K562 (cell line): ENCODE measurements around the gene PPRC1. TPM values are rescaled to one million over a fixed set of nuclear protein-coding genes. Genes with fewer than 3 reads are reported as not detected.
"Not testable (repeated sequence)": the region's sequence is repeated elsewhere in the genome, so short reads cannot be mapped to it uniquely, and the experiment has no call there.

Source experiments
- ATAC-seq: fragments of 200-7000 bp; cut with Tn5 transposase; 3 replicates; pipeline ENCODE4 v1.9.1; 2020; ENCODE audit warnings: moderate library complexity
- BruUV-seq: library from RNA; stranded (reverse); fragments of 400-500 nt; replicated peaks from 2 replicates; lab custom pipeline; 2021; lab: Mats Ljungman, UMichigan
- CTCF ChIA-PET: fragments of 300-600 bp; formaldehyde crosslinking; extraction: SDS; loops from one replicate; lab custom pipeline; 2021; ENCODE audit warnings: low intra/inter-chr PET ratio; lab: Yijun Ruan, JAX
- POLR2A ChIA-PET: fragments of 300-600, 350-650 bp; sonication (Branson Sonifier 250); formaldehyde crosslinking; extraction: SDS; loops from one replicate; lab custom pipeline; 2021; ENCODE audit warnings: antibody characterized with exemption, inconsistent platforms; lab: Yijun Ruan, JAX
- DNase-seq, 4 experiments: peaks; one replicate each; pipeline versions ENCODE4 v3.0.0 to v3.0.0-alpha.2; 2011 to 2018; ENCODE audit warnings: low spot score in 3 of 4, mixed read lengths in 3 of 4; ENCODE audit errors: extremely low read depth in 1 of 4
- FAIRE-seq: peaks from 2 replicates; lab custom pipeline; 2011; peaks lifted over from hg19 to GRCh38; lab: Jason Lieb, UNC
- H2AFZ ChIP-seq: 2 replicates; pipeline ENCODE4 v1.6.0; 2011; ENCODE audit warnings: low read depth, low read length, control low read depth, inconsistent platforms
- H3K27ac ChIP-seq: fragments of 200-600 bp; 3 replicates; pipeline ENCODE4 v1.8.0; 2011; ENCODE audit warnings: low read depth, mild to moderate bottlenecking, control low read depth, inconsistent platforms, low read length, moderate library complexity, mixed read lengths; ENCODE audit errors: extremely low read depth
- H3K27me3 ChIP-seq, 2 experiments: fragments of 300-600 bp in 1 of 2; 2 replicates in 1 of 2; 3 replicates in 1 of 2; pipeline versions ENCODE4 v1.6.0 to v1.8.0; 2011; ENCODE audit warnings: inconsistent platforms in 2 of 2, low read length in 2 of 2, mild to moderate bottlenecking in 1 of 2, mixed read lengths in 1 of 2, moderate library complexity in 1 of 2; ENCODE audit not compliant: control insufficient read depth in 2 of 2, insufficient read depth in 2 of 2
- H3K36me3 ChIP-seq: fragments of 300-600 bp; 3 replicates; pipeline ENCODE4 v1.8.0; 2011; ENCODE audit warnings: mild to moderate bottlenecking, low read length, inconsistent platforms; ENCODE audit not compliant: control insufficient read depth, insufficient read depth
- H3K4me1 ChIP-seq, 2 experiments: fragments of 200-600 bp in 1 of 2; replicated peaks in 1 of 2; 2 replicates in 1 of 2; 3 replicates in 1 of 2; pipeline versions ENCODE4 v1.5.1 to v1.8.0; 2011; ENCODE audit warnings: inconsistent platforms in 2 of 2, low read length in 2 of 2, mild to moderate bottlenecking in 1 of 2, mixed read lengths in 1 of 2, moderate library complexity in 1 of 2; ENCODE audit not compliant: control insufficient read depth in 2 of 2, insufficient read depth in 2 of 2
- H3K4me2 ChIP-seq: 2 replicates; pipeline ENCODE4 v1.6.1; 2011; ENCODE audit warnings: low read length, control low read depth, inconsistent platforms, mixed read lengths; ENCODE audit not compliant: insufficient read depth
- H3K4me3 ChIP-seq: fragments of 200-600 bp; sonication (generic), shearing (Covaris generic); 2 replicates; pipeline ENCODE4 v1.5.1; 2016; ENCODE audit warnings: control low read depth, inconsistent platforms
- H3K79me2 ChIP-seq: fragments of 200-600 bp; 3 replicates; pipeline ENCODE4 v1.8.0; 2011; ENCODE audit warnings: low read length, inconsistent platforms; ENCODE audit not compliant: control insufficient read depth, insufficient read depth
- H3K9ac ChIP-seq, 2 experiments: 2 replicates each; pipeline versions ENCODE4 v1.6.0 to v1.6.1; 2011; ENCODE audit warnings: low read depth in 2 of 2, low read length in 2 of 2, control low read depth in 1 of 2, inconsistent platforms in 1 of 2, mild to moderate bottlenecking in 1 of 2, mixed read lengths in 1 of 2; ENCODE audit not compliant: insufficient read depth in 1 of 2
- H3K9me1 ChIP-seq: one replicate; pipeline ENCODE4 v1.6.0; 2011; ENCODE audit warnings: inconsistent platforms, mild to moderate bottlenecking, low read length, moderate library complexity; ENCODE audit not compliant: control insufficient read depth, insufficient read depth
- H3K9me3 ChIP-seq: replicated peaks from 2 replicates; pipeline ENCODE4 v1.5.1; 2011; ENCODE audit warnings: low read depth, low read length, inconsistent platforms; ENCODE audit not compliant: control insufficient read depth, insufficient read depth
- H4K20me1 ChIP-seq: replicated peaks from 2 replicates; pipeline ENCODE4 v1.6.1; 2011; ENCODE audit warnings: low read length, inconsistent platforms, mixed read lengths; ENCODE audit not compliant: control insufficient read depth, insufficient read depth
- WGBS: fragments of 100-300 bp; shearing (Covaris generic); methylation state at CpG from one replicate; pipeline ENCODE4 v1.1.6; 2016; ENCODE audit warnings: low coverage, mixed read lengths; ENCODE audit not compliant: insufficient coverage; ENCODE audit errors: missing lambda C conversion rate; 5-methylcytosine and 5-hydroxymethylcytosine counted together
- in situ Hi-C: fragments of 300-500 bp; cut with MboI; formaldehyde crosslinking; loops from 4 replicates; pipeline ENCODE4 v1.15.0; 2018; ENCODE audit warnings: inconsistent platforms, mixed read lengths
- intact Hi-C: fragments of 100-400 bp; cut with micrococcal nuclease; formaldehyde crosslinking; loops from 2 replicates; pipeline ENCODE4 v1.14.2; 2022
- polyA plus RNA-seq, 8 experiments: library from polyadenylated mRNA; depleted of rRNA in 4 of 8; stranded (reverse) in 5 of 8; unstranded in 3 of 8; fragments of >200 nt; fragmentation: Nextera tagmentation in 2 of 8; fragmentation: Illumina TruSeq in 1 of 8; extraction: Ambion mirVana in 2 of 8; extraction: Trizol in 1 of 8; gene quantifications; 2 replicates each; pipeline versions ENCODE4 v1.2.1 to v1.2.3, GENCODE V29; 2011 to 2014; ENCODE audit warnings: inconsistent platforms in 1 of 8, missing spikeins in 1 of 8
- total RNA-seq, 7 experiments: library from RNA; depleted of rRNA in 6 of 7; stranded (reverse); fragments of >200 nt in 6 of 7; fragmentation: Illumina TruSeq in 2 of 7; extraction: Trizol in 2 of 7; gene quantifications; 2 replicates each; pipeline versions ENCODE4 v1.2.1 to v1.2.3, GENCODE V29; 2011 to 2021; ENCODE audit warnings: low replicate concordance in 1 of 7
- TF ChIP-seq, protein P1 (sequence below): fragments of 250-450 bp; sonication (Bioruptor Pico); IDR thresholded peaks from 2 replicates; pipeline ENCODE4 v1.8.0; 2022; ENCODE audit warnings: inconsistent platforms, mild to moderate bottlenecking, moderate library complexity, borderline replicate concordance

The PPRC1 gene
- total and polyA plus RNA-seq, 9 of the 15 experiments (the other 6 are each of a cell fraction or from before 2014, with no cell fraction given) = 8.5 to 47.1 (median 16.2) TPM

DNA sequence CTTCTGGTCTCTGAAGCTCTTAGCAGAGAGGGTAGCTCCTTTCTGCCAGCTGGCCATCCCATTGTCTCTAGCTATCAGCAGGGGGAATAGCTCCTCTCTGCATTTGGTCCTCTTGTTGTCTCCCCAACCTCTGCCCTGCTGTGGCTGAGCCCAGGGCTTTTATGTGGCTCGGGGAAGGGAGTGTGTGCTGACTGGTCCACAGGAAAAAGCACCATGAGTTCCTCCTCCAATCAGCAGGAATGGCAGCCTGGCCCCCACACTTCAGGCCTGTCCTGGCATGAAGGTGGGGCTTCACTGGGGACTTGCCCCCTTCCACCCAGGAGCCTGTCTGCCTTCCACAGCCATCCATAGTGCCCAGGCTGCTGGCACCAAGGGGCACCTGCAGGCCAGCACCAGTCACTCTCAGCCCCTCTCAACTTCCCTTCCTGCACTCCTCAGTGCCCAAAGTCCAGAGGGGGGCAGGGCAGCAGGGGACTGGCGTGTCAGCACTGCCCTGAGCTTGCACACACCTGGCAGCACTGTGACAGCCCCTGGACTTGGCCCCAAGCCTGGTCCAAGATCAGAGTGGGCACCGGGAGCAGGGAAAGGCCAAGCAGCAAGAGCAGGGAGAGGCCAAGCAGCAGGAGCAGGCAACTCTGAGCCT lies 55.6 kb downstream of the PPRC1 start (continued):
- TF ChIP-seq, protein P1, sequence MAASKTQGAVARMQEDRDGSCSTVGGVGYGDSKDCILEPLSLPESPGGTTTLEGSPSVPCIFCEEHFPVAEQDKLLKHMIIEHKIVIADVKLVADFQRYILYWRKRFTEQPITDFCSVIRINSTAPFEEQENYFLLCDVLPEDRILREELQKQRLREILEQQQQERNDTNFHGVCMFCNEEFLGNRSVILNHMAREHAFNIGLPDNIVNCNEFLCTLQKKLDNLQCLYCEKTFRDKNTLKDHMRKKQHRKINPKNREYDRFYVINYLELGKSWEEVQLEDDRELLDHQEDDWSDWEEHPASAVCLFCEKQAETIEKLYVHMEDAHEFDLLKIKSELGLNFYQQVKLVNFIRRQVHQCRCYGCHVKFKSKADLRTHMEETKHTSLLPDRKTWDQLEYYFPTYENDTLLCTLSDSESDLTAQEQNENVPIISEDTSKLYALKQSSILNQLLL (CRISPR knock-in tag) = no peak

DNA sequence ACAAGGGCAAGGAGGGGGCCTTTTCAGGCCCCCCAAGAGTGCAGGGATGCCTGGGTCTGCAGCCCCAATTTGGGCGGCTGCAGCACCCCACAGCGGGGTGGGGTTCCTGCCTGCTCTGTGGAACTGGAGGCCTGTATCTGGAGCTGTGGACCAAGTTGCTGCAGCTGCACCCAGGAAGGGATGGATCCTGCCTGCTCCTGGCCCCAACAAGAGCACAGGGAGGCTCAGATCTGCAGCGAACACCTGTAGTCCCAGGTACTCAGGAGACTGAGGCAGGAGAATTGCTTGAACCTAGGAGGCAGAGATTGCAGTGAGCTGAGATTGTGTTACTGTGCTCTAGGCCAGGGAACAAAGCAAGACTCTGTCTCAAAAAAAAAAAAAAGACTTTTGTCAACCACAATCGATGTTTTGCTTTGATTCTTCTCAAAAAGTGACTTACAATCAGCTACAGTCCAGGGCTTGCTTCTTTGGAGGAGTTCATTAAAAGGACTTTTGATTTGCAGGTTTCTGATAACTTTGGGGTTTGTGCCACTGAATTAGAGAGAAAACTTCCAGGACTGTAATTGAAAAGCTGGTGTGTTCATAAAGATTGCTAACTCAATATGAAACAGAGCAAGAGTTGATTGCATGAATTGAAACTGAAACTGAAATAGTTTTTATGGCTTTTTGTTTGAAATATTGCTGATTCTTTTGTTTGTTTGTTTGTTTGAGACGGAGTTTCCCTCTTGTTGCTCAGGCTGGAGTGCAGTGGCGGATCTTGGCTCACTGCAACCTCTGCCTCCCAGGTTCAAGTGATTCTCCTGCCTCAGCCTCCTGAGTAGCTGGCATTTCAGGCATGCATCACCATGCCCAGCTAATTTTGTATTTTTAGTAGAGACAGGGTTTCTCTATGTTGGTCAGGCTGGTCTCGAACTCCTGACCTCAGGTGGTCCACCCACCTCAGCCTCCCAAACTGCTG lies 56.4 kb downstream of the PPRC1 start:
- H3K9ac ChIP-seq, H3K4me2 ChIP-seq, in situ Hi-C loops: not testable (repeated sequence)

More for the DNA sequence above, 56.4 kb downstream of the PPRC1 start:
- H3K9me1 ChIP-seq, H3K4me1 ChIP-seq, H3K27me3 ChIP-seq, H3K9me3 ChIP-seq, H3K27ac ChIP-seq, ATAC-seq, H3K4me3 ChIP-seq, H4K20me1 ChIP-seq, intact Hi-C loops, CTCF ChIA-PET, H3K79me2 ChIP-seq, BruUV-seq, DNase-seq, FAIRE-seq, H3K36me3 ChIP-seq, H2AFZ ChIP-seq: not testable (repeated sequence)
- 2% methylated on average over 6 of the region's 7 CpGs for WGBS
- POLR2A ChIA-PET = interaction anchor here (0.6 to 1.3 kb wide), 2 partner anchors 20 to 70 kb away, joined by 3 to 4 read pairs; no protein-coding TSS in a partner anchor
